ENCODE results near the gene PEDS1. TPM values are rescaled to one million over a fixed set of nuclear protein-coding genes. Genes with fewer than 3 reads are reported as not detected.

PEDS1 gene
- total and polyA plus RNA-seq, 2 of the 13 experiments (the other 11 are each of a cell fraction or from before 2014, with no cell fraction given): 30.5 to 93.9 TPM

GRCh38 chr20:50187403-50188051, 34.0 kb upstream of the PEDS1 start (continued):
- TF ChIP-seq KLF15 (CRISPR knock-in tag; IDR thresholded peaks at IDR 0.05; ENCODE audit: borderline replicate concordance) (no peak), ARNT2 (CRISPR knock-in tag; IDR thresholded peaks at IDR 0.05; ENCODE audit: low read depth) (no peak), ATF7 (IDR thresholded peaks at IDR 0.05) (peak; percentile 91), ATF7 (CRISPR knock-in tag; IDR thresholded peaks at IDR 0.05) (peak; percentile 99), BCLAF1 (IDR thresholded peaks at IDR 0.05) (no peak), AFF4 (CRISPR knock-in tag; IDR thresholded peaks at IDR 0.05) (no peak), DRAP1 (CRISPR knock-in tag; IDR thresholded peaks at IDR 0.05) (0 out of 2 replicates have a peak, but pooled peaks have one; percentile 30), SP4 (CRISPR knock-in tag; IDR thresholded peaks at IDR 0.05) (peak; percentile 76), ZNF546 (CRISPR knock-in tag; conservative IDR thresholded peaks at IDR 0.05) (no peak), POGK (CRISPR knock-in tag; conservative IDR thresholded peaks at IDR 0.05) (peak; percentile 74; the same call in 1 of the 2 replicates), TRIM24 (CRISPR knock-in tag; IDR thresholded peaks at IDR 0.05) (no peak), CBFB (CRISPR knock-in tag; IDR thresholded peaks at IDR 0.05) (no peak; the same call in 1 of the 2 replicates), ZNF232 (CRISPR knock-in tag; IDR thresholded peaks at IDR 0.05; ENCODE audit: borderline replicate concordance) (no peak), MAFF (IDR thresholded peaks at IDR 0.05; ENCODE audit: low read depth, low read length) (no peak), REXO4 (CRISPR knock-in tag; IDR thresholded peaks at IDR 0.05; ENCODE audit: borderline replicate concordance) (no peak; the same call in 1 of the 2 replicates), ZUFSP (CRISPR knock-in tag; IDR thresholded peaks at IDR 0.05; ENCODE audit: borderline replicate concordance) (no peak), ZNF180 (CRISPR knock-in tag; IDR thresholded peaks at IDR 0.05; ENCODE audit: borderline replicate concordance, low read depth) (no peak)

All from HepG2 (cell line).